NT2/D1 (cell line): ENCODE measurements around the gene PXT1.
"Not testable (repeated sequence)": the region's sequence is repeated elsewhere in the genome, so short reads cannot be mapped to it uniquely, and the experiment has no call there.

Experiments
- DNase-seq: peaks from one replicate; pipeline ENCODE4 v3.0.0-alpha.2; 2011; ENCODE audit warnings: low read depth, low spot score
- H3K27me3 ChIP-seq: 2 replicates; pipeline ENCODE4 v1.6.0; 2011; ENCODE audit warnings: mild to moderate bottlenecking; ENCODE audit not compliant: insufficient read length, insufficient read depth
- H3K36me3 ChIP-seq: 2 replicates; pipeline ENCODE4 v1.6.1; 2011; ENCODE audit warnings: mild to moderate bottlenecking, low read length, mixed read lengths; ENCODE audit not compliant: insufficient read depth, insufficient read length
- H3K4me1 ChIP-seq: 2 replicates; pipeline ENCODE4 v1.5.1; 2011; ENCODE audit not compliant: insufficient read depth, insufficient read length
- H3K4me3 ChIP-seq: 2 replicates; pipeline ENCODE4 v1.5.1; 2011; ENCODE audit warnings: low read depth; ENCODE audit not compliant: insufficient read length
- H3K9ac ChIP-seq: 2 replicates; pipeline ENCODE4 v1.6.0; 2011; ENCODE audit warnings: low read depth; ENCODE audit not compliant: insufficient read length
- H3K9me3 ChIP-seq: 2 replicates; pipeline ENCODE4 v1.5.1; 2011; ENCODE audit warnings: mild to moderate bottlenecking, low read length; ENCODE audit not compliant: insufficient read depth
- SUZ12 ChIP-seq: IDR thresholded peaks from 2 replicates; pipeline ENCODE4 v1.6.1; 2011; ENCODE audit not compliant: insufficient read length, insufficient read depth; ENCODE audit errors: extremely low read depth
- YY1 ChIP-seq: IDR thresholded peaks from 2 replicates; pipeline ENCODE4 v1.6.1; 2011; ENCODE audit not compliant: insufficient read length, insufficient read depth
- ZNF274 ChIP-seq: IDR thresholded peaks from 2 replicates; pipeline ENCODE4 v1.6.1; 2011; ENCODE audit warnings: mild to moderate bottlenecking, low read depth, low read length

Gene PXT1

DNA sequence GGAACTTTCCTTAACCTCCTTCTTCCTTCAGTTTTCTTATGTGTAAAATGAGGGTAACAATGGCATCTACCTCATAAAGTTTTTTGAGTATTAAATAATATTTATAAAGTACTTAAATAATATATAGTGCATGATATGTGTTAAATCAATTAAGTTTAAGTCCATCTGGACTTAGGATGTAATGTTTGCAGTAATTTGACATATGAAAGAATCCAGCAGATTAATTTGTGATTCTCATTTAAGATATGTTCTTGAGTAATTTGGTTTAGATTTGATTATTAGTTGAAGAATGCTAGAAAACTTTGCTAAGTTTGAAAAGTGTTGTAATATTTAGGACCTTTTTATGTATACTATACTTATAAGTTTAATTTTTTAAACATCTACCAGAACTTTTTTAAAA, 18.3 kb upstream of the PXT1 start:
- no peaks in the 10 kb centered on the region for H3K4me1 ChIP-seq
- no peak overlapping the region for H3K4me3 ChIP-seq
- TF ChIP-seq SUZ12 (no peak), YY1 (no peak), ZNF274 (no peak)
- DNase-seq, result no peak
- no peak overlapping the region for H3K9ac ChIP-seq
- H3K27me3 ChIP-seq, result no peaks in the 10 kb centered on the region
- H3K36me3 ChIP-seq, result no peaks in the 10 kb centered on the region
- no peaks in the 10 kb centered on the region for H3K9me3 ChIP-seq

DNA sequence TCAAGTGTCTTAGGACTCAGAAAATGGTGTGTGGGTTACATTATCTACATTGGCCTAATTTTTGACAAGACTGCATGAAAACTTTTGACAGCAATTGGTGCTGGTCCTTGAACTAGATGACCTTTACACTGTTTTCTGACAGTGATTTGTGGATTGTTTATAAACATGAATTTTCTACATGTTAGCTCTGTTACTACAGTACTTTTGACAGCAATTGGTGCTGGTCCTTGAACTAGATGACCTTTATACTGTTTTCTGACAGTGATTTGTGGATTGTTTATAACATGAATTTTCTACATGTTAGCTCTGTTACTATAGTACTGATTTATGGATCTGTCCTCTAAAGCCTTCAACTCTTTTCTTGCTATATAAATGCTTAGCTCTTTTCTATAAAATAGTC, 16.8 kb upstream of the PXT1 start:
- no peak overlapping the region for H3K4me3 ChIP-seq
- DNase-seq, result no peak
- H3K9ac ChIP-seq, result no peak overlapping the region
- no peak for TF ChIP-seq SUZ12
- TF ChIP-seq ZNF274, result no peak
- TF ChIP-seq YY1, result no peak
- peaks cover 4% of the 10 kb centered on the region for H3K36me3 ChIP-seq
- H3K9me3 ChIP-seq, result no peaks in the 10 kb centered on the region
- no peaks in the 10 kb centered on the region for H3K4me1 ChIP-seq
- no peaks in the 10 kb centered on the region for H3K27me3 ChIP-seq

DNA sequence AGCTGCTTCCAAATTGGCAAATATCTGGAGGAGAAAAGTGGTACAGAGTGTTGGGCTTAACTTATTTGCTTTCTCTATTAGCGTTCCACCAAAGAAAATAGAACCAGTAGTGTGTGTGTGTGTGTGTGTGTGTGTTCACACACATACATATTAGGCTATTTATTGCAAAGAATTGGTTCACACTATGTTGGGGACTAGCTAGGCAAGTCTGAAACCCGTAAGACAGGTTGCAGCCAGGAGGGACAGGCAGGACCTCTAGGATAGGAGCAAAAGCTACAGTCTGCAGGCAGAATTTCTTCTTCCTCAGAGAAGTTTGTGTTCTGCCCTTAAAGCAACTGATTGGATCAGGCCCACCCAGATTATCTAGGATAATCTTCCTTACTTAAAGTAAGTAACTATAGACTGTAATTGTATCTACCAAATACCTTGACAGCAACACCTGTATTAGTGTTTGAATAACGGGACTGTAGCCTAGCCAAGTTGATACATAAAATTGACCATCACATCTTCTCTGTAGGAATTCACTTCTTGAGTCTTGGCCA, 12.9 kb upstream of the PXT1 start:
- H3K9ac ChIP-seq, result no peak overlapping the region
- peaks cover 17% of the 10 kb centered on the region for H3K36me3 ChIP-seq
- no peak overlapping the region for H3K4me3 ChIP-seq
- H3K9me3 ChIP-seq, result no peaks in the 10 kb centered on the region
- no peak for DNase-seq
- TF ChIP-seq ZNF274 (no peak), YY1 (no peak), SUZ12 (no peak)
- H3K27me3 ChIP-seq, result no peaks in the 10 kb centered on the region
- no peaks in the 10 kb centered on the region for H3K4me1 ChIP-seq

DNA sequence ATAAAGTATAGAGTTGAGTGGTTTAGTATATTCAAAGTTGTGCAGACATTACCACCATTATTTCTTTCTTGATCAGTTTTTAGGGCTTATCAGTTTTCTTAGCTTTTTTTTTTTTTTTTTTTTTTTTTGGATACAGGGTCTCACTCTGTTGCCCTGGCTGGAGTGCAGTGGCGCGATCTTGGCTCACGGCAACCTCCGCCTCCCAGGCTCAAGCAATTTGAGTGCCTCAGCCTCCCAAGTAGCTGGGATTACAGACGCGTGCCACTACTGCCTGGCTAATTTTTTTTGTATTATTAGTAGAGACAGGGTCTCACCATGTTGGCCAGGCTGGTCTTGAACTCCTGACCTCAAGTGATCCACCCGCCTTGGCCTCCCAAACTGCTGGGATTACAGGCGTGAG, 10.2 kb upstream of the PXT1 start:
- not testable (repeated sequence) for DNase-seq, H3K27me3 ChIP-seq, H3K9ac ChIP-seq, H3K4me1 ChIP-seq, H3K4me3 ChIP-seq
- Histone ChIP-seq H3K9me3 (peaks cover 10% of the 10 kb centered on the region; the same call in 1 of the 2 replicates), H3K36me3 (peaks cover 30% of the 10 kb centered on the region)

DNA sequence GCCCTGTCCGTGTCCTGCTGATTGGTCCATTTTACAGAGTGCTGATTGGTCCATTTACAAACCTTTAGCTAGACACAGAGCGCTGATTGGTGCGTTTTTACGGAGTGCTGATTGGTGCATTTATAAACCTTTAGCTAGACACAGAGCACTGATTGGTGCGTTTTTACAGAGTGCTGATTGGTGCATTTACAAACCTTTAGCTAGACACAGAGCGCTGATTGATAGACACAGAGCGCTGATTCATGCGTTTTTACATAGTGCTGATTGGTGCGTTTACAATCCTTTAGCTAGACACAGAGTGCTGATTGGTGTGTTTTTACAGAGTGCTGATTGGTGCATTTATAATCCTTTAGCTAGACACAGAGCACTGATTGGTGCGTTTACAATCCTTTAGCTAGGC, 6.5 kb upstream of the PXT1 start:
- H3K9me3 ChIP-seq, result peaks cover 10% of the 10 kb centered on the region; the same call in 1 of the 2 replicates
- peaks cover 38% of the 10 kb centered on the region for H3K36me3 ChIP-seq
- H3K4me3 ChIP-seq, H3K27me3 ChIP-seq, DNase-seq, H3K9ac ChIP-seq, H3K4me1 ChIP-seq: not testable (repeated sequence)

DNA sequence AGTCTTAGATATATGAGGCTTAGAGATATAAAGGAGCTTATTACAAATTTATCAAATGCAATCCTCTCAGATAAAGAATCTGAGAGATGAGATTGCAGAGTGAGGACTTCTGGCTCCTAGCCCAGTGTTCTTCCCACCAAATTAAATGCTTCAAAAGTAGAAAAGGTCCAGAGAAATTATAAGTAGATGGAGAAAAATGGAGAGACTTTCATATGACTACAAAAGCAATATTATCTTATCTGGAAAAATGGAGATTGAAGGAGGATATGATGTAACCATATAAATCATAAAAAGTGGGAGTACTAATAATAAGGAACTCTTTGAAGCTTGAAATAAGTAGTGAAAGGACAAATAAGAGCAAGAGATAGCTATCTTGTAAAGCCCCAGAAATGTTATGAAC, 3.0 kb upstream of the PXT1 start:
- Histone ChIP-seq H3K36me3 (peaks cover 26% of the 10 kb centered on the region), H3K4me1 (peaks cover 2% of the 10 kb centered on the region), H3K27me3 (no peaks in the 10 kb centered on the region), H3K9me3 (peaks cover 10% of the 10 kb centered on the region; the same call in 1 of the 2 replicates), H3K9ac (no peak overlapping the region), H3K4me3 (no peak overlapping the region)
- TF ChIP-seq YY1 (no peak), SUZ12 (no peak), ZNF274 (no peak)
- no peak for DNase-seq

DNA sequence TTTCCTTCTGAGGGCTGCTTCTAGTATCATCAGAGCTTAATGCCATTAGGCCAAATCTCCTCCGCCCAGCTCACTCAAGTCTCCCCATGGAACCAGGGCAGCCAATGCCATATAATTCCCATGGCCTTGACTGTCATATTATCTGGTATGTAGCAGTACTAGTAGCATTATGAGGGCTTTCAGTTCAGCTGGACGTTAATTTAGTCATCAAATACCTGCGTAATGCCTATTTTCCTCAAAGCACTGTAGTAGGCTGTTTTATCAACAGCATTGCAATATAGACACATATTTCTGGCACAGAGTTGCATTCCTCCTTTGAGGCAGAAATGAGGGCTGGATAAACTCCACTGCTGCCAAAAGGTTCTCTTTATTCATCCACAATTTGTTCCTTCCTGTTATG, 1.8 kb upstream of the PXT1 start:
- peaks cover 24% of the 10 kb centered on the region for H3K36me3 ChIP-seq
- TF ChIP-seq SUZ12 (no peak), ZNF274 (no peak), YY1 (no peak)
- H3K27me3 ChIP-seq, result no peaks in the 10 kb centered on the region
- H3K4me1 ChIP-seq, result peaks cover 2% of the 10 kb centered on the region
- no peak overlapping the region for H3K4me3 ChIP-seq
- no peak for DNase-seq
- peaks cover 10% of the 10 kb centered on the region; the same call in 1 of the 2 replicates for H3K9me3 ChIP-seq
- H3K9ac ChIP-seq, result no peak overlapping the region
